Keratinocyte (primary cell): Measurements from ENCODE around the gene HABP2. TPM values are rescaled to one million over a fixed set of nuclear protein-coding genes. Genes with fewer than 3 reads are reported as not detected.

Experiments
- DNase-seq: peaks from one replicate; pipeline ENCODE4 v3.0.0-alpha.2; 2011; ENCODE audit warnings: low read depth, missing footprints, low spot score
- FAIRE-seq: peaks from 2 replicates; lab custom pipeline; 2011; peaks lifted over from hg19 to GRCh38; lab: Jason Lieb, UNC
- H2AFZ ChIP-seq: 2 replicates; pipeline ENCODE4 v1.6.0; 2012; ENCODE audit warnings: low read length, control low read depth, inconsistent platforms; ENCODE audit not compliant: control insufficient read depth
- H3K27ac ChIP-seq: 2 replicates; pipeline ENCODE4 v1.5.1; 2011; ENCODE audit warnings: low read length; ENCODE audit not compliant: control insufficient read depth, insufficient read depth
- H3K27me3 ChIP-seq: 3 replicates; pipeline ENCODE4 v1.6.0; 2011; ENCODE audit warnings: low read length; ENCODE audit not compliant: control insufficient read depth, insufficient read depth; ENCODE audit errors: extremely low read depth
- H3K36me3 ChIP-seq, 2 experiments: 2 replicates in 1 of 2; 3 replicates in 1 of 2; pipeline ENCODE4 v1.5.1; 2011; ENCODE audit warnings: low read length in 2 of 2, mild to moderate bottlenecking in 1 of 2; ENCODE audit not compliant: control insufficient read depth in 2 of 2, insufficient read depth in 2 of 2; ENCODE audit errors: extremely low read depth in 1 of 2
- H3K4me1 ChIP-seq: 3 replicates; pipeline ENCODE4 v1.5.1; 2011; ENCODE audit warnings: low read length; ENCODE audit not compliant: control insufficient read depth, insufficient read depth; ENCODE audit errors: extremely low read depth
- H3K4me2 ChIP-seq: 3 replicates; pipeline ENCODE4 v1.6.0; 2011; ENCODE audit warnings: low read depth, low read length; ENCODE audit not compliant: control insufficient read depth, insufficient read depth; ENCODE audit errors: extremely low read depth
- H3K4me3 ChIP-seq, 3 experiments: fragments of 200-600 bp in 1 of 3; sonication (generic) in 1 of 3; 2 replicates in 2 of 3; 3 replicates in 1 of 3; pipeline ENCODE4 v1.5.1; 2011 to 2016; ENCODE audit warnings: low read length in 3 of 3, mild to moderate bottlenecking in 3 of 3, control low read depth in 2 of 3, inconsistent platforms in 1 of 3, low read depth in 1 of 3, mixed read lengths in 1 of 3, mixed run types in 1 of 3, moderate library complexity in 1 of 3; ENCODE audit not compliant: control insufficient read depth in 2 of 3, insufficient read depth in 2 of 3; ENCODE audit errors: extremely low read depth in 1 of 3
- H3K79me2 ChIP-seq: 2 replicates; pipeline ENCODE4 v1.6.0; 2012; ENCODE audit warnings: low read length; ENCODE audit not compliant: control insufficient read depth, insufficient read depth
- H3K9ac ChIP-seq: 3 replicates; pipeline ENCODE4 v1.6.0; 2011; ENCODE audit warnings: low read length; ENCODE audit not compliant: control insufficient read depth, insufficient read depth; ENCODE audit errors: extremely low read depth
- H3K9me1 ChIP-seq: 3 replicates; pipeline ENCODE4 v1.6.0; 2011; ENCODE audit warnings: low read length; ENCODE audit not compliant: control insufficient read depth, insufficient read depth; ENCODE audit errors: extremely low read depth
- H3K9me3 ChIP-seq: 2 replicates; pipeline ENCODE4 v1.5.1; 2012; ENCODE audit warnings: low read depth, low read length; ENCODE audit not compliant: control insufficient read depth
- H4K20me1 ChIP-seq: 3 replicates; pipeline ENCODE4 v1.6.0; 2011; ENCODE audit warnings: low read length; ENCODE audit not compliant: control insufficient read depth, insufficient read depth; ENCODE audit errors: extremely low read depth
- EZH2 ChIP-seq: IDR thresholded peaks from one replicate; pipeline ENCODE4 v1.6.1; 2012; ENCODE audit warnings: inconsistent platforms, mild to moderate bottlenecking, low read length, moderate library complexity
- dilution Hi-C: fragments of 300-500 bp; cut with MboI; formaldehyde crosslinking; loops from one replicate; pipeline ENCODE4 v1.7.0; 2020; ENCODE audit warnings: low sequenced_read_pairs; ENCODE audit not compliant: extremely low pct_ligation_motif_present
- polyA plus RNA-seq, 5 experiments: library from polyadenylated mRNA; depleted of rRNA in 3 of 5; stranded (reverse) in 3 of 5; stranded (forward) in 1 of 5; unstranded in 1 of 5; fragments of >200 nt; gene quantifications; 1 replicate in 1 of 5; 2 replicates in 3 of 5; 3 replicates in 1 of 5; pipeline versions ENCODE4 v1.2.1 to v1.2.3, GENCODE V29; 2011 to 2012; ENCODE audit warnings: missing spikeins in 2 of 5, low read depth in 1 of 5, low replicate concordance in 1 of 5
- TF ChIP-seq, protein P1 (sequence below), 3 experiments: IDR thresholded peaks in 1 of 3; conservative IDR thresholded peaks in 1 of 3; optimal IDR thresholded peaks in 1 of 3; 2 replicates in 2 of 3; 3 replicates in 1 of 3; pipeline versions ENCODE3 to v1.5.1; 2011; ENCODE audit warnings: low read length in 3 of 3, mild to moderate bottlenecking in 3 of 3, moderate library complexity in 2 of 3, control low read depth in 1 of 3, inconsistent platforms in 1 of 3; ENCODE audit not compliant: insufficient read depth in 2 of 3; ENCODE audit errors: extremely low read depth in 1 of 3

The HABP2 gene
- polyA plus RNA-seq, 1 donor (not counting 4 experiments of a cell fraction or from before 2014, with no cell fraction given): not detected

DNA sequence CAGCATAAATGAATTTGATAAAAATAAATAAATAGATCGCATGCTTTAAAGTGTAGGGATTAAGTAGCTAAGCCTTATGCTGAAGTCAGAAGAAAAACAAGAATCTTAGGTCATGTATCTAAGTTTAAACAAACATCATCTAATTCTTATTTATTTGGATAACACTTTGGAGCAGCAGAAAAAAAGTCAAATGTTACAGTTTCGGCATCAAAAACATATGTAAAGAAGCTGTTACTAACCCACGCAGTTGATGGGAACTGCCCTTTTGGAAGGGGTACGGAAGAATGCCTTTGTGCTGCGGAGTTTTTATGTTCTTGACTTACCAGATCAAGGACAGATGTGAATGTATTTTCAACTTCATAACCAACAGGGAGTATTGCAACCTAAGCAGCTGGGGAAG lies 37.3 kb upstream of the HABP2 start:
- no peak for FAIRE-seq
- no peak overlapping the region for H2AFZ ChIP-seq
- dilution Hi-C loops: no loop called here

DNA sequence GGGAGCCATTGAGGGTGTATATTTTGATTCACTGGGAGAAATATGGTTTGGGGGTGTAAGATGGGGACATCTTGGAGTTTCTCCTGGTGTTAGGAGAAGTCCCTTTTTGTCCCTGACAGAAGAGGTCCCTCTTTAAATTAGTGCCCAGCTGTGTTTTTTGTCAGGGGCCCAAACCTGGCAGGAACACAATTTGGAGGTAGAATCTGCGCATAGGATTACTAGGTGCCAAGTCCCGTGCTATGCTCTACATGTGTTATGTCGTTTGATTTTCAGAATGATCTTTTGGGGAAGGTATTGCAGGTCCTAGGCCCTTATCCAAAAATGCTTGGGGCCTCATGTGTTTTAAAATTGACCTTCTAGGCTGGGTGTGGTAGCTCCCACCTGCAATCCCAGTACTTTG lies 36.8 kb upstream of the HABP2 start:
- no peak overlapping the region for H3K4me2 ChIP-seq
- H3K9me3 ChIP-seq: no peaks in the 10 kb centered on the region
- no peaks in the 10 kb centered on the region for H3K79me2 ChIP-seq
- no peak overlapping the region for H2AFZ ChIP-seq
- no peaks in the 10 kb centered on the region for H3K4me1 ChIP-seq
- TF ChIP-seq, protein P1, sequence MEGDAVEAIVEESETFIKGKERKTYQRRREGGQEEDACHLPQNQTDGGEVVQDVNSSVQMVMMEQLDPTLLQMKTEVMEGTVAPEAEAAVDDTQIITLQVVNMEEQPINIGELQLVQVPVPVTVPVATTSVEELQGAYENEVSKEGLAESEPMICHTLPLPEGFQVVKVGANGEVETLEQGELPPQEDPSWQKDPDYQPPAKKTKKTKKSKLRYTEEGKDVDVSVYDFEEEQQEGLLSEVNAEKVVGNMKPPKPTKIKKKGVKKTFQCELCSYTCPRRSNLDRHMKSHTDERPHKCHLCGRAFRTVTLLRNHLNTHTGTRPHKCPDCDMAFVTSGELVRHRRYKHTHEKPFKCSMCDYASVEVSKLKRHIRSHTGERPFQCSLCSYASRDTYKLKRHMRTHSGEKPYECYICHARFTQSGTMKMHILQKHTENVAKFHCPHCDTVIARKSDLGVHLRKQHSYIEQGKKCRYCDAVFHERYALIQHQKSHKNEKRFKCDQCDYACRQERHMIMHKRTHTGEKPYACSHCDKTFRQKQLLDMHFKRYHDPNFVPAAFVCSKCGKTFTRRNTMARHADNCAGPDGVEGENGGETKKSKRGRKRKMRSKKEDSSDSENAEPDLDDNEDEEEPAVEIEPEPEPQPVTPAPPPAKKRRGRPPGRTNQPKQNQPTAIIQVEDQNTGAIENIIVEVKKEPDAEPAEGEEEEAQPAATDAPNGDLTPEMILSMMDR (optimal IDR thresholded peaks at IDR 0.05 in 1 of 3, IDR thresholded peaks at IDR 0.05 in 1 of 3, conservative IDR thresholded peaks at IDR 0.05 in 1 of 3; ENCODE audit: extremely low read depth in 1 of 3, insufficient read depth in 2 of 3, low read length in 3 of 3): no peak
- no peak for TF ChIP-seq EZH2
- H3K27me3 ChIP-seq: no peaks in the 10 kb centered on the region
- no peaks in the 10 kb centered on the region for H3K36me3 ChIP-seq
- FAIRE-seq (no peak), DNase-seq (no peak)
- no peaks in the 10 kb centered on the region for H3K9me1 ChIP-seq
- no peak overlapping the region for H3K27ac ChIP-seq
- no peak overlapping the region for H3K4me3 ChIP-seq
- no peaks in the 10 kb centered on the region for H4K20me1 ChIP-seq
- no peak overlapping the region for H3K9ac ChIP-seq
- dilution Hi-C loops: no loop called here

More for the DNA sequence above, 37.3 kb upstream of the HABP2 start:
- Histone ChIP-seq H3K9me3 (no peaks in the 10 kb centered on the region), H4K20me1 (no peaks in the 10 kb centered on the region), H3K36me3 (no peaks in the 10 kb centered on the region), H3K9ac (no peak overlapping the region), H3K4me1 (no peaks in the 10 kb centered on the region), H3K79me2 (no peaks in the 10 kb centered on the region), H3K4me3 (no peak overlapping the region), H3K27ac (no peak overlapping the region), H3K9me1 (no peaks in the 10 kb centered on the region), H3K4me2 (no peak overlapping the region), H3K27me3 (no peaks in the 10 kb centered on the region)
- no peak for DNase-seq
- no peak for TF ChIP-seq EZH2
- TF ChIP-seq, protein P1 (optimal IDR thresholded peaks at IDR 0.05 in 1 of 3, IDR thresholded peaks at IDR 0.05 in 1 of 3, conservative IDR thresholded peaks at IDR 0.05 in 1 of 3; ENCODE audit: extremely low read depth in 1 of 3, insufficient read depth in 2 of 3, low read length in 3 of 3): no peak
